Hindlimb muscle (tissue), 1 donor: ENCODE results near the gene PIBF1. TPM values are rescaled to one million over a fixed set of nuclear protein-coding genes. Genes with fewer than 3 reads are reported as not detected.
"Not testable (repeated sequence)": the region's sequence is repeated elsewhere in the genome, so short reads cannot be mapped to it uniquely, and the experiment has no call there.

ENCODE experiments used
- DNase-seq: peaks from one replicate; pipeline ENCODE4 v3.0.0-alpha.2; 2013
- polyA plus RNA-seq: library from polyadenylated mRNA; unstranded; fragments of 120-200 nt; gene quantifications from one replicate; pipeline ENCODE4 v1.2.1, GENCODE V29; 2013; ENCODE audit not compliant: insufficient read length

The PIBF1 gene
- polyA plus RNA-seq, 1 donor = 19.1 TPM

GRCh38 chr13:72911981-72912380 lies 130.0 kb downstream of the PIBF1 start:
- DNase-seq = no peak

GRCh38 chr13:72920097-72920496 lies 138.2 kb downstream of the PIBF1 start:
- no peak for DNase-seq

- no peak for DNase-seq
Observed at GRCh38 chr13:72931311-72931710, 149.4 kb downstream of the PIBF1 start.

- no peak for DNase-seq
Observed at GRCh38 chr13:72932250-72932649, 150.3 kb downstream of the PIBF1 start.

GRCh38 chr13:72946267-72946666 lies 164.3 kb downstream of the PIBF1 start:
- DNase-seq = not testable (repeated sequence)

GRCh38 chr13:72952529-72953141 lies 170.7 kb downstream of the PIBF1 start:
- DNase-seq = no peak

GRCh38 chr13:72953391-72953965 lies 171.5 kb downstream of the PIBF1 start:
- no peak for DNase-seq

GRCh38 chr13:72959643-72960042 lies 177.7 kb downstream of the PIBF1 start:
- DNase-seq = no peak

- DNase-seq = no peak
Observed at GRCh38 chr13:72960114-72960513, 178.2 kb downstream of the PIBF1 start.

- DNase-seq = no peak
Observed at GRCh38 chr13:72960541-72960940, 178.6 kb downstream of the PIBF1 start.

- no peak for DNase-seq
Observed at GRCh38 chr13:72963762-72964161, 181.8 kb downstream of the PIBF1 start.

- DNase-seq = no peak
Observed at GRCh38 chr13:72970301-72970880, 188.5 kb downstream of the PIBF1 start.

GRCh38 chr13:72970956-72971355 lies 189.0 kb downstream of the PIBF1 start:
- DNase-seq = no peak

GRCh38 chr13:72973234-72973633 lies 191.3 kb downstream of the PIBF1 start:
- DNase-seq = no peak

- DNase-seq = no peak
Observed at GRCh38 chr13:72983085-72983768, 201.3 kb downstream of the PIBF1 start.

- DNase-seq = no peak
Observed at GRCh38 chr13:72985610-72986009, 203.7 kb downstream of the PIBF1 start.

GRCh38 chr13:72986197-72986596 lies 204.3 kb downstream of the PIBF1 start:
- no peak for DNase-seq

- no peak for DNase-seq
Observed at GRCh38 chr13:72990953-72991352, 209.0 kb downstream of the PIBF1 start.

- no peak for DNase-seq
Observed at GRCh38 chr13:72998012-72998411, 216.1 kb downstream of the PIBF1 start.

- DNase-seq = no peak
Observed at GRCh38 chr13:73000027-73000674, 218.2 kb downstream of the PIBF1 start.

GRCh38 chr13:73001971-73002370 lies 220.0 kb downstream of the PIBF1 start:
- DNase-seq = no peak

GRCh38 chr13:73011751-73012150 lies 229.8 kb downstream of the PIBF1 start:
- no peak for DNase-seq

GRCh38 chr13:73015805-73016204 lies 233.9 kb downstream of the PIBF1 start:
- DNase-seq = no peak
